Heart left ventricle (tissue), 13 donors: Measurements from ENCODE around the gene PARD6G.

Experiments used
- CTCF ChIP-seq, 12 donors: fragments of 200-600 bp; sonication (generic) in 4 of 12; IDR thresholded peaks; one replicate each; pipeline versions ENCODE4 v1.5.0 to v1.8.0; 2018 to 2022; ENCODE audit warnings: antibody characterized with exemption in 12 of 12, mild to moderate bottlenecking in 5 of 12
- POLR2A ChIP-seq, 2 donors: fragments of 450-650 bp; IDR thresholded peaks; one replicate each; pipeline ENCODE4 v1.6.1; 2017; ENCODE audit warnings: antibody characterized with exemption in 2 of 2, mild to moderate bottlenecking in 2 of 2, moderate library complexity in 2 of 2
- donor health status: ischemic (EF 13 %, LVEDD 7.1; RV severe dilation, severe dysfunction).
- donor health status: DM: no; HTN: yes; CAD: no.
- donor health status: DM: no; HTN: no; CAD: no.
- donor health status: ischemic (EF 25% LVEDD 6.9; RV normal size, moderate dysfunction).
- donor health status: ischemic (EF 25% LVEDD 5.7; RV mildly dilated, moderate dysfunction).
- donor health status: ischemic (EF 35%, LVEDD 5.7; RV mildly dilated, moderate dysfunction).
- donor health status: nonischemic (EF 11% LVEDD 7.7; RV severe dilation, severe dysfunction).
- donor health status: DM: yes; HTN: yes; CAD: no.
- donor health status: PGD.
- donor health status: ischemic (EF 29% LVEDD 5.4; RV normal size, mild dysfunction).
- donor health status: nonischemic (EF 23%, LVEDD 6.1; RV moderate dilation, normal function).

GRCh38 chr18:80245781-80246444 is 1.4 kb downstream of the PARD6G start:
- TF ChIP-seq CTCF (IDR thresholded peaks at IDR 0.05) (no peak), POLR2A (IDR thresholded peaks at IDR 0.05) (no peak)
